Astrocyte (in vitro differentiated cells and primary cell): ENCODE data around the gene USP33. TPM values are rescaled to one million over a fixed set of nuclear protein-coding genes. Genes with fewer than 3 reads are reported as not detected.

Experiments
- DNase-seq: peaks from one replicate; pipeline ENCODE4 v3.0.0-alpha.2; 2010; ENCODE audit warnings: low read depth
- FAIRE-seq: peaks from 2 replicates; lab custom pipeline; 2011; peaks lifted over from hg19 to GRCh38; lab: Jason Lieb, UNC
- H2AFZ ChIP-seq: 2 replicates; pipeline ENCODE4 v1.6.0; 2012; ENCODE audit warnings: low read depth, low read length, inconsistent platforms
- H3K27ac ChIP-seq: 2 replicates; pipeline ENCODE4 v1.5.1; 2011; ENCODE audit warnings: low read depth, low read length, inconsistent platforms
- H3K27me3 ChIP-seq: 2 replicates; pipeline ENCODE4 v1.6.0; 2011; ENCODE audit warnings: low read length, inconsistent platforms; ENCODE audit not compliant: insufficient read depth
- H3K36me3 ChIP-seq: 2 replicates; pipeline ENCODE4 v1.5.1; 2011; ENCODE audit warnings: low read length, inconsistent platforms; ENCODE audit not compliant: insufficient read depth
- H3K4me1 ChIP-seq: 2 replicates; pipeline ENCODE4 v1.5.1; 2011; ENCODE audit warnings: low read length, inconsistent platforms; ENCODE audit not compliant: insufficient read depth
- H3K4me2 ChIP-seq: 2 replicates; pipeline ENCODE4 v1.6.0; 2012; ENCODE audit warnings: low read length, inconsistent platforms
- H3K4me3 ChIP-seq: 2 replicates; pipeline ENCODE4 v1.5.1; 2011; ENCODE audit warnings: low read depth, mild to moderate bottlenecking, low read length, inconsistent platforms; ENCODE audit not compliant: insufficient read depth
- H3K79me2 ChIP-seq: 2 replicates; pipeline ENCODE4 v1.6.0; 2012; ENCODE audit warnings: mild to moderate bottlenecking, low read length, inconsistent platforms; ENCODE audit not compliant: insufficient read depth
- H3K9ac ChIP-seq: 2 replicates; pipeline ENCODE4 v1.6.0; 2012; ENCODE audit warnings: mild to moderate bottlenecking, low read length, inconsistent platforms
- H3K9me3 ChIP-seq: 2 replicates; pipeline ENCODE4 v1.5.1; 2012; ENCODE audit warnings: low read depth, mild to moderate bottlenecking, low read length, inconsistent platforms; ENCODE audit not compliant: insufficient read depth
- H4K20me1 ChIP-seq: 2 replicates; pipeline ENCODE4 v1.6.0; 2012; ENCODE audit warnings: low read length, inconsistent platforms; ENCODE audit not compliant: insufficient read depth
- H3K27ac Mint-ChIP-seq: one replicate; pipeline ENCODE4 v1.8.0; 2021; ENCODE audit warnings: mild to moderate bottlenecking, mixed read lengths; ENCODE audit not compliant: unreplicated experiment
- H3K27me3 Mint-ChIP-seq: one replicate; pipeline ENCODE4 v1.8.0; 2021; ENCODE audit warnings: low read depth, mixed read lengths; ENCODE audit not compliant: unreplicated experiment
- H3K36me3 Mint-ChIP-seq: one replicate; pipeline ENCODE4 v1.8.0; 2021; ENCODE audit warnings: low read depth, mixed read lengths; ENCODE audit not compliant: unreplicated experiment
- H3K4me1 Mint-ChIP-seq: one replicate; pipeline ENCODE4 v1.8.0; 2021; ENCODE audit warnings: low read depth, mixed read lengths; ENCODE audit not compliant: unreplicated experiment
- H3K4me3 Mint-ChIP-seq: one replicate; pipeline ENCODE4 v1.8.0; 2021; ENCODE audit warnings: mild to moderate bottlenecking, moderate library complexity, mixed read lengths; ENCODE audit not compliant: unreplicated experiment
- H3K9me3 Mint-ChIP-seq: one replicate; pipeline ENCODE4 v1.8.0; 2021; ENCODE audit warnings: mild to moderate bottlenecking, mixed read lengths; ENCODE audit not compliant: unreplicated experiment
- CTCF ChIP-seq: IDR thresholded peaks from 2 replicates; pipeline ENCODE4 v1.5.1; 2011; ENCODE audit warnings: low read depth, mild to moderate bottlenecking, inconsistent platforms, low read length, moderate library complexity; ENCODE audit not compliant: insufficient read depth
- EZH2 ChIP-seq: IDR thresholded peaks from 2 replicates; pipeline ENCODE4 v1.6.1; 2012; ENCODE audit warnings: mild to moderate bottlenecking, low read length, inconsistent platforms; ENCODE audit not compliant: insufficient read depth
- total RNA-seq: library from RNA; stranded (reverse); gene quantifications from 2 replicates; pipeline ENCODE4 v1.2.1, GENCODE V29; 2021

USP33 gene
- total RNA-seq, 1 donor from 2014 or later, result 46.4 TPM

- no peak overlapping the region for H2AFZ ChIP-seq
- FAIRE-seq (no peak), DNase-seq (no peak)
- Mint-ChIP-seq H3K9me3 (no peaks in the 10 kb centered on the region), H3K4me1 (no peaks in the 10 kb centered on the region), H3K27ac (no peak overlapping the region), H3K4me3 (no peak overlapping the region), H3K27me3 (peaks cover 2% of the 10 kb centered on the region), H3K36me3 (no peaks in the 10 kb centered on the region)
- H3K4me3 ChIP-seq, result no peak overlapping the region
- H3K79me2 ChIP-seq, result no peaks in the 10 kb centered on the region
- H3K36me3 ChIP-seq, result no peaks in the 10 kb centered on the region
- no peak overlapping the region for H3K4me2 ChIP-seq
- no peaks in the 10 kb centered on the region for H3K4me1 ChIP-seq
- no peaks in the 10 kb centered on the region for H3K27me3 ChIP-seq
- H3K27ac ChIP-seq, result no peak overlapping the region
- no peaks in the 10 kb centered on the region for H4K20me1 ChIP-seq
- H3K9me3 ChIP-seq, result no peaks in the 10 kb centered on the region
- TF ChIP-seq CTCF (no peak), EZH2 (no peak)
- H3K9ac ChIP-seq, result no peak overlapping the region
These were observed 8.4 kb upstream of the USP33 start for GRCh38 chr1:77768006-77768405.

- Mint-ChIP-seq H3K27me3 (no peaks in the 10 kb centered on the region), H3K27ac (no peak overlapping the region), H3K4me3 (no peak overlapping the region), H3K36me3 (no peaks in the 10 kb centered on the region), H3K4me1 (peaks cover 7% of the 10 kb centered on the region), H3K9me3 (no peaks in the 10 kb centered on the region)
- DNase-seq, result peak; percentile 69
- Histone ChIP-seq H2AFZ (no peak overlapping the region), H3K4me2 (no peak overlapping the region), H3K9ac (no peak overlapping the region), H3K27ac (no peak overlapping the region), H4K20me1 (peaks cover 15% of the 10 kb centered on the region), H3K79me2 (peaks cover 24% of the 10 kb centered on the region), H3K4me1 (no peaks in the 10 kb centered on the region), H3K36me3 (no peaks in the 10 kb centered on the region), H3K9me3 (no peaks in the 10 kb centered on the region), H3K27me3 (no peaks in the 10 kb centered on the region), H3K4me3 (no peak overlapping the region)
- no peak for FAIRE-seq
- no peak for TF ChIP-seq CTCF
- no peak for TF ChIP-seq EZH2
These were observed 2.4 kb upstream of the USP33 start for GRCh38 chr1:77762072-77762476.

GRCh38 chr1:77757603-77758002 lies 2.0 kb downstream of the USP33 start:
- Mint-ChIP-seq H3K9me3 (no peaks in the 10 kb centered on the region), H3K4me3 (peak overlapping the region; percentile 97), H3K27ac (no peak overlapping the region), H3K4me1 (peaks cover 12% of the 10 kb centered on the region), H3K36me3 (no peaks in the 10 kb centered on the region), H3K27me3 (no peaks in the 10 kb centered on the region)
- Histone ChIP-seq H3K27ac (no peak overlapping the region), H3K9me3 (no peaks in the 10 kb centered on the region), H3K36me3 (no peaks in the 10 kb centered on the region), H3K9ac (peak overlapping the region; percentile 8), H3K4me3 (no peak overlapping the region), H2AFZ (no peak overlapping the region), H3K4me1 (no peaks in the 10 kb centered on the region), H4K20me1 (peaks cover 49% of the 10 kb centered on the region), H3K79me2 (peaks cover 68% of the 10 kb centered on the region), H3K4me2 (peak overlapping the region; percentile 95), H3K27me3 (no peaks in the 10 kb centered on the region)
- TF ChIP-seq CTCF (no peak), EZH2 (no peak)
- DNase-seq (peak; percentile 1), FAIRE-seq (peak; percentile 29)
